LNCAP (cell line): Measurements from ENCODE around the gene ADSS1.

Source experiments
- CTCF ChIP-seq: fragments of 450-650 bp; IDR thresholded peaks from 2 replicates; pipeline ENCODE4 v1.5.1; 2017; ENCODE audit warnings: mild to moderate bottlenecking

Gene ADSS1

GRCh38 chr14:104705340-104706047 is 18.5 kb upstream of the ADSS1 start:
- no peak for TF ChIP-seq CTCF

DNA sequence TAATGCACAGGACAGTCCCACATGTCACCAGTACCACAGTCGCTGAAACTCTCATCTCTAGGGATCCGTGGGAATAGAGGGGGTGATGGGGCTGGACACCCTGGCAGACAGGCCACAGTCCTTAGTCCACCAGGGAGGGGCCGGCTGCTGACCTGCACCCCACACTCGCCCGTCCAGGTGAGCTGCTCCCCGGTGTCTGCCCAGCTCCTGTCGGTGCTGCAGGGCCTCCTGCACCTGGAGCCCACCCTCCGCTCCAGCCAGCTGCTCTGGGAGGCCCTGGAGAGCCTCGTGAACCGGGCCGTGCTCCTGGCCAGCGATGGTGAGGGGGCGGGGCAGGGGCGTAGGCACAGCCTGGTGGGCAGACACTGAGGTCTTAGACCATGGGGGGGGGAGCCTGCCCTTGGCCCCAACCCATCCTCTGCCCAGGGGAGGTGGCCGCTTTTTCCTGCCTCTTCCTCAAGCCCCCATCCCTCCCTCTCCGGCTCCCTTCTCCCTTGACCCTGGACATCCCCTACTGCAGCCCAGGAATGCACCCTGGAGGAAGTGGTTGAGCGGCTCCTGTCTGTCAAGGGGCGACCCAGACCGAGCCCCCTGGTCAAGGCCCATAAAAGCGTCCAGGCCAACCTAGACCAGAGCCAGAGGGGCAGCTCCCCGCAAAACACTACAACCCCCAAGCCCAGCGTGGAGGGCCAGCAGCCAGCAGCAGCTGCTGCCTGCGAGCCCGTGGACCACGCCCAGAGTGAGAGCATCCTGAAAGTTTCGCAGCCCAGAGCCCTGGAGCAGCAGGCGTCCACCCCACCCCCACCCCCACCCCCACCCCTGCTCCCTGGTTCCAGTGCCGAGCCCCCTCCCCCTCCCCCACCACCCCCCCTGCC is 17.1 kb upstream of the ADSS1 start:
- TF ChIP-seq CTCF = no peak

DNA sequence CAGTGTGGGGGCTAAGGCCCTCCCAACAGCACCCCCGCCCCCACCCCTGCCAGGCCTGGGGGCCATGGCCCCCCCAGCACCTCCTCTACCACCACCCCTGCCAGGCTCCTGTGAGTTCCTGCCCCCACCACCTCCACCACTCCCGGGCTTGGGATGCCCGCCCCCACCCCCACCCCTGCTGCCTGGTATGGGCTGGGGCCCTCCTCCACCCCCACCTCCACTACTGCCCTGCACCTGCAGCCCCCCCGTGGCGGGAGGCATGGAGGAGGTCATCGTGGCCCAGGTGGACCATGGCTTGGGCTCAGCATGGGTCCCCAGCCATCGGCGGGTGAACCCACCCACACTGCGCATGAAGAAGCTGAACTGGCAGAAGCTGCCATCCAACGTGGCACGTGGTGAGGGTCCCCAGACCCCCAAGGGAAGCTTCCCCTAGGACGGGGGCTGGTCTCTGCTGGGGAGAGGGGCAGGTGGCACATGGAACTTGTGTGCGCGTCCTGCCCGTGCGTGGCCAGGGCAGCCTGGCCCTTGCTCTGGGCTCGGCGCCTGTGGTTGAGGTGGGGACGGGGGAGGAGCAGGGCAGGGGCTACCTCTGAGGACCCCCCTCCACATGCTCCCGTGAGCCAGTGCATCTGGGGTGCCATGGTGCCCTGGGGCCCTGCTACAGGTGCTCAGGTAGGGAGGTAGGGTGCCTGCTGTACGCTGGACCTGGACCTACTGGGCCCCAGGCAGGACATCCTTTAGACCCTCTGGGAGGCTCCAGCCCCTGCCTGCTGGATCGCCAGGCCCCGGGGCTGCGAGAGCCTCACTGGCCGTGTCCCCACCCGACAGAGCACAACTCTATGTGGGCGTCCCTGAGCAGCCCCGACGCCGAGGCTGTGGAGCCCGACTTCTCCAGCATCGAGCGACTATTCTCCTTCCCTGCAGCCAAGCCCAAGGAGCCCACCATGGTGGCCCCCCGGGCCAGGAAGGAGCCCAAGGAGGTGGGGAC is 16.1 kb upstream of the ADSS1 start:
- no peak for TF ChIP-seq CTCF

DNA sequence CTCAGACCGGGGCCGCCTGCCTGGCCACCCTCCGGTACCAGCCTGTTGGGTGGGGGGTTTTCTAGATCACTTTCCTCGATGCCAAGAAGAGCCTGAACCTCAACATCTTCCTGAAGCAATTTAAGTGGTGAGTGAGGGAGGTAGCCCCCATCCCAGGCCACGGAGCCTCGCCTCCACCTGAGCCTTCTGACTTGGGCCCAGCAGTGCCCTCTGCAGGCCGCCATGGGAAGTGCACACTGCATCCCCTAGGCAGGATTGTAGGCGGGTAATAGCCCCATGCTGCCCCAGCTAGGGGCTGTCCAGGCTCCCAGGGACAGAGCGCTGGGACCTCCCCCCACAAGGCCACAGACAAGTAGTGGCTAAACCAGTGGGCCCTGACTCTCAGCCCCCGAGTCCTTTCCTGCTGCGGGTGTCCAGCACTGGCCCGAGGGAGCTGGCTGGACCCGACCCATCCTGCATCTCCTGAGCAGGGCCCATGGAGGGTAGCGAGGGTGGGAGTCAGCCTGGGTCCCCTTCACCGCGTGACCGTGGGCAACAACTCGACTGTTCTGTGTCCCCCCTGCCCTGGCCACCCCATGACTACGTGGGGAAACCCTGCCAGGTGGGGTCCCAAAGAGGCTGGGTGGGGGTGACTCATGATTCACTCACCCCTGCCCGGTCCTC is 15.3 kb upstream of the ADSS1 start:
- TF ChIP-seq CTCF = peak; percentile 99

- TF ChIP-seq CTCF = no peak
Observed at GRCh38 chr14:104709387-104710039, 14.5 kb upstream of the ADSS1 start.

GRCh38 chr14:104710071-104710735 is 13.8 kb upstream of the ADSS1 start:
- no peak for TF ChIP-seq CTCF
